RWPE2 (cell line): ENCODE results near the gene FLRT1.

Experiments used
- ATAC-seq: fragments of 200-7000 bp; cut with Tn5 transposase; 3 replicates; pipeline ENCODE4 v1.9.1; 2021; ENCODE audit warnings: low read depth
- DNase-seq: peaks from one replicate; pipeline ENCODE4 v3.0.0-alpha.2; 2020; ENCODE audit warnings: low spot score
- H3K27ac ChIP-seq: fragments of 450-650 bp; 2 replicates; pipeline ENCODE4 v1.5.1; 2017; ENCODE audit warnings: mild to moderate bottlenecking; ENCODE audit not compliant: poor library complexity, severe bottlenecking
- H3K27me3 ChIP-seq: fragments of 250-450 bp; sonication (Bioruptor Pico); 2 replicates; pipeline ENCODE4 v1.5.1; 2021; ENCODE audit warnings: mild to moderate bottlenecking, moderate library complexity; ENCODE audit not compliant: insufficient read depth, poor library complexity, severe bottlenecking
- H3K36me3 ChIP-seq: fragments of 250-450 bp; sonication (Bioruptor Pico); 2 replicates; pipeline ENCODE4 v1.5.1; 2020; ENCODE audit warnings: low read depth, mild to moderate bottlenecking, moderate library complexity
- H3K4me1 ChIP-seq: fragments of 250-450 bp; sonication (Bioruptor Pico); 2 replicates; pipeline ENCODE4 v1.5.1; 2021; ENCODE audit warnings: mild to moderate bottlenecking, moderate library complexity; ENCODE audit not compliant: insufficient read depth, poor library complexity, severe bottlenecking
- H3K4me3 ChIP-seq: fragments of 250-450 bp; sonication (Bioruptor Pico); 2 replicates; pipeline ENCODE4 v1.5.1; 2021; ENCODE audit warnings: mild to moderate bottlenecking, moderate library complexity; ENCODE audit not compliant: severe bottlenecking
- H3K9me3 ChIP-seq: fragments of 250-450 bp; sonication (Bioruptor Pico); 2 replicates; pipeline ENCODE4 v1.5.1; 2021; ENCODE audit warnings: mild to moderate bottlenecking, moderate library complexity; ENCODE audit not compliant: severe bottlenecking
- TF ChIP-seq, protein P1 (sequence below): fragments of 450-650 bp; IDR thresholded peaks from one replicate; pipeline ENCODE4 v1.5.1; 2017; ENCODE audit warnings: mild to moderate bottlenecking, moderate library complexity; ENCODE audit not compliant: poor library complexity, severe bottlenecking

The FLRT1 gene

DNA sequence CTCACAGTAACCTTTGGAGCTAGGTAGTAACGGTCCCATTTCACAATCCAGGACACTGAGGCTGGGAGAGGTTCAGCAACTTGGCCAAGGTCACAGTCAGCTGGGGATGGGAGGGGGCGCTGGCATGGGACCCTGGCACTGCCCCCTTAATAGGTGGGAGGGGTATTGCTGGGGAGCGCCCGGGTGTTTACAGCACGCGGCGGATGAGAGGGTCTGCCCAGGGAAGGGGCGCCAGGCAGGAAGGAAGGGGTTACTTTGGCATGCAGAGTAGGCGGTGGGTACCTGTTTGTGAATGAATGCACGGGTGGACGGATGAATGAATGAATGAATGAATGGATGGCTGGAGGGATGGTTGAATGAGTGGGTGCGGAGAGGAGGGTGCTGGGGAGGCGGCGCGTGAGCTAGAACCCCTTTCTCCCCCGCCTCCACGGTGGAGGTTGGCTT, 628 bp upstream of the FLRT1 start:
- H3K4me1 ChIP-seq, result no peaks in the 10 kb centered on the region
- no peak overlapping the region for H3K27ac ChIP-seq
- TF ChIP-seq, protein P1, sequence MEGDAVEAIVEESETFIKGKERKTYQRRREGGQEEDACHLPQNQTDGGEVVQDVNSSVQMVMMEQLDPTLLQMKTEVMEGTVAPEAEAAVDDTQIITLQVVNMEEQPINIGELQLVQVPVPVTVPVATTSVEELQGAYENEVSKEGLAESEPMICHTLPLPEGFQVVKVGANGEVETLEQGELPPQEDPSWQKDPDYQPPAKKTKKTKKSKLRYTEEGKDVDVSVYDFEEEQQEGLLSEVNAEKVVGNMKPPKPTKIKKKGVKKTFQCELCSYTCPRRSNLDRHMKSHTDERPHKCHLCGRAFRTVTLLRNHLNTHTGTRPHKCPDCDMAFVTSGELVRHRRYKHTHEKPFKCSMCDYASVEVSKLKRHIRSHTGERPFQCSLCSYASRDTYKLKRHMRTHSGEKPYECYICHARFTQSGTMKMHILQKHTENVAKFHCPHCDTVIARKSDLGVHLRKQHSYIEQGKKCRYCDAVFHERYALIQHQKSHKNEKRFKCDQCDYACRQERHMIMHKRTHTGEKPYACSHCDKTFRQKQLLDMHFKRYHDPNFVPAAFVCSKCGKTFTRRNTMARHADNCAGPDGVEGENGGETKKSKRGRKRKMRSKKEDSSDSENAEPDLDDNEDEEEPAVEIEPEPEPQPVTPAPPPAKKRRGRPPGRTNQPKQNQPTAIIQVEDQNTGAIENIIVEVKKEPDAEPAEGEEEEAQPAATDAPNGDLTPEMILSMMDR, result no peak
- DNase-seq, result no peak
- H3K9me3 ChIP-seq, result no peaks in the 10 kb centered on the region
- no peak for ATAC-seq
- H3K36me3 ChIP-seq, result no peaks in the 10 kb centered on the region
- H3K4me3 ChIP-seq, result no peak overlapping the region
- H3K27me3 ChIP-seq, result peaks cover 40% of the 10 kb centered on the region

DNA sequence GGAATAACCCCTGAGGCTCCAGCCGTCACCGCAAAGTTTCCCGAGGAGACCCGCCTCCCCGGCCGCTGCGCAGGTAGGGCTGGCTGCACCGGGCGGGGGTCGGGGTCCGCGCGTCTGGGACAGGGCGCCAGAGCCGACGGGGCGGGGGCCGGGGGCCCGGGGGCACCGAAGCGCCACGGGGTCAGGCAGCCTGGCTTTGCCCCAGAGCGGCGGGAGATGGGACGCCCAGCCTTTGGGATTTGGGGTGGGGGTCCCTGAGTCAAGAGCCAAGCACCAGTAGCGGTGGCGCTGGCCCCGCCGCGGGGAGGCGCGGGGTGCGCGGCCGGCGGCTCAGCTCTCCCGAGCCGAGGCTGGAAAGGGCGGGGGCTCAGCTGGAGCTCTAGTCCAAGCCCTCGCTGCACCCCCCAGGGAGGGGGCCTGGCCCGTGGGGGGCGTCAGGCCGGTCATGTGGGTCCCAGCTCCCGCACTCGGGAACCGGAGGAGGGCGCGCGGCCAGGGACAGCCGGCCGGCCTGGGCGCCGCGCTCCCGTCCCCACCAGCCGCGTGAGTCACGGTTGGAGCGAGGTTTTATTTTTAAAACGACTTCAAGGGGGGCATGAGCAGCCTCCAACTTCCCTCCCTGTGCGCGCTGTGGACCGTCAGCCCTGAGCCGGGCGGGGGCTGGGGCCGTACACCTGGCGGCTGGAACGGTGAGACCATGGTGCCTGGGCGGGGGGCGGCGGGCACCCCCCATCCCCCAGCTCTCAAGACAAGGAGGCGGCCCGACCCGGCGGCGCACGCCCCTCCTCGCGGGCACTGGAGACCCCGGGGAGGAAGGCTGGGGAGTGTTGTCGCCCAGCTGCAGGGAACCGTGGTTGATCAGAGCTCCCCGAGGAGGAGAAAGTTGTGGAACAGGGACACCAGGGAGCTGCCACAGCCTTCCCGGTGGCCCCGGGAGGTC, 626 bp downstream of the FLRT1 start:
- Histone ChIP-seq H3K36me3 (no peaks in the 10 kb centered on the region), H3K4me1 (no peaks in the 10 kb centered on the region), H3K9me3 (no peaks in the 10 kb centered on the region), H3K27ac (no peak overlapping the region), H3K27me3 (peaks cover 40% of the 10 kb centered on the region), H3K4me3 (no peak overlapping the region)
- TF ChIP-seq, protein P1, result no peak
- ATAC-seq (peak; percentile 49; the same call in 2 of the 3 replicates), DNase-seq (no peak)

DNA sequence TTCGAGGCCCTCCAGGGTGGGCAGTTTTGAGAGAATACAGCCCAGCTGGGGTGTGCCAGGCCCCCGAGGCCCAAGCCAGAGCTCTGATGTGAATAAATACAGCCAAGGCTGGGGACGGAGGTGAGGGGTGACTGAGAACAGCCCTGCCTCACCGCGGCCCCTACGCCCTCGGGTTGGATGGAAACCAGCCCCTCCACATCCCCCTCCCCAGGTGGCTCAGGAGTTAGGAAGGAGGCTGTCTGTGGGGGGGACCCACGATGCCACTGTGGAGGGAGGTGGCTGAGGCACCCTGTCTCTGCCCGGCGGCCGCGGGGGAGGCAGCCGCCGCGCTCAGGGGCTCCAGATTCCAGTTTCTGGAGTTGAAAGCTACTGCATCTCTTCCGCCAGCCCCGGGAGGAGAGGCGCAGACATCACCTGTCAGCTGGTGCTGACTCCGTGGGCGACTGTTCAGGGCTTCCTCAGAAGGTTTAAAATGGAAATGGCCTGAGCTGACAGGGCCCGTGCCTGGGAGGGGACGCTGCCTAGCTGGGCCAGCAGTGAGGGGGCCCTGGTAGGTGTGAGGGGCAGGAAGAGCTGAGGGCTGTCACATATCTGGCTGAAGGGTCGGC, 1.4 kb downstream of the FLRT1 start:
- no peaks in the 10 kb centered on the region for H3K9me3 ChIP-seq
- no peaks in the 10 kb centered on the region for H3K36me3 ChIP-seq
- ATAC-seq, result peak; percentile 31; the same call in 1 of the 3 replicates
- H3K27me3 ChIP-seq, result peaks cover 40% of the 10 kb centered on the region
- DNase-seq, result no peak
- H3K4me1 ChIP-seq, result no peaks in the 10 kb centered on the region
- no peak overlapping the region for H3K4me3 ChIP-seq
- H3K27ac ChIP-seq, result no peak overlapping the region
- TF ChIP-seq, protein P1, result no peak

DNA sequence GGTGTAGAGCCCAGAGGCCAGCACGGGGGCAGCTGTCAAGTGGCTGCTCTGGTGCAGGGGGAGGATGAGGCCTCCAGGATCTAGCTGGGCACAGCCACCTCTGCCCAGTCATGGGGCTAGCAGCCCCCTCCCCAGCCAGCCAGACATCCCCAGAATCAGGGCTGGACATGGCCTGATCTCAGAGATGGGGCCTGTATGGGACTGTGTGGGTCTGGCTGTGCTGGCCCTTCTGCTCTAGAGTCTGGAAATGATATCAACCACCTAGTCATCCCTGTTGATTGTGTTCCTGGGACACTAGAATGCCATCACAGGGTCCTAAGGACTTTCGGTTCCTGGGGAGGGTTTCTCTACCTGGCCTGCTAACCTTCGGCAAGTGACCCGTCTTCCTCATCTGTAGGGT, 2.8 kb downstream of the FLRT1 start:
- Histone ChIP-seq H3K4me3 (no peak overlapping the region), H3K27ac (no peak overlapping the region), H3K27me3 (peaks cover 32% of the 10 kb centered on the region), H3K4me1 (no peaks in the 10 kb centered on the region), H3K9me3 (no peaks in the 10 kb centered on the region), H3K36me3 (no peaks in the 10 kb centered on the region)
- ATAC-seq (no peak), DNase-seq (no peak)
- TF ChIP-seq, protein P1, result no peak
